HepG2 (cell line): ENCODE measurements around the gene ALKBH2.

Source experiments
- ELF3 ChIP-seq: IDR thresholded peaks from 2 replicates; pipeline ENCODE4 v1.6.1; 2016; ENCODE audit warnings: missing genetic modification reagents, missing compliant biosample characterization
- FOXK2 ChIP-seq: fragments of 450-650 bp; IDR thresholded peaks from 2 replicates; pipeline ENCODE4 v1.6.1; 2016
- KDM4B ChIP-seq: sonication (generic); formaldehyde crosslinking; IDR thresholded peaks from 2 replicates; pipeline ENCODE4 v1.4.0; 2020; ENCODE audit warnings: missing genetic modification reagents
- SMAD3 ChIP-seq: sonication (generic); formaldehyde crosslinking; IDR thresholded peaks from 2 replicates; pipeline ENCODE4 v1.4.0; 2020; ENCODE audit warnings: missing genetic modification reagents
- TBL1XR1 ChIP-seq: fragments of 150-350 bp; IDR thresholded peaks from 2 replicates; pipeline ENCODE4 v1.6.1; 2014; ENCODE audit warnings: borderline replicate concordance, low read length; ENCODE audit not compliant: partially characterized antibody
- ZHX2 ChIP-seq, 2 experiments: sonication (generic) in 1 of 2; formaldehyde crosslinking in 1 of 2; IDR thresholded peaks; 2 replicates each; pipeline versions ENCODE4 v1.6.1 to v1.9.0; 2014 to 2022; ENCODE audit warnings: antibody characterized with exemption in 1 of 2, borderline replicate concordance in 1 of 2, inconsistent platforms in 1 of 2, low read depth in 1 of 2, missing genetic modification reagents in 1 of 2
- ZNF800 ChIP-seq: sonication (generic); formaldehyde crosslinking; IDR thresholded peaks from 2 replicates; pipeline ENCODE4 v1.4.0; 2020; ENCODE audit warnings: missing genetic modification reagents
- ZSCAN29 ChIP-seq: sonication (generic); formaldehyde crosslinking; conservative IDR thresholded peaks from 2 replicates; pipeline ENCODE4 v1.4.0; 2020; ENCODE audit warnings: mild to moderate bottlenecking, missing genetic modification reagents
- TF ChIP-seq, protein P1 (sequence below), 2 experiments: sonication (generic) in 1 of 2; formaldehyde crosslinking in 1 of 2; IDR thresholded peaks; 2 replicates each; pipeline versions ENCODE4 v1.5.1 to v1.6.1; 2011 to 2020; ENCODE audit warnings: borderline replicate concordance in 1 of 2, low read depth in 1 of 2, low read length in 1 of 2, mild to moderate bottlenecking in 1 of 2, missing genetic modification reagents in 1 of 2, moderate library complexity in 1 of 2

DNA sequence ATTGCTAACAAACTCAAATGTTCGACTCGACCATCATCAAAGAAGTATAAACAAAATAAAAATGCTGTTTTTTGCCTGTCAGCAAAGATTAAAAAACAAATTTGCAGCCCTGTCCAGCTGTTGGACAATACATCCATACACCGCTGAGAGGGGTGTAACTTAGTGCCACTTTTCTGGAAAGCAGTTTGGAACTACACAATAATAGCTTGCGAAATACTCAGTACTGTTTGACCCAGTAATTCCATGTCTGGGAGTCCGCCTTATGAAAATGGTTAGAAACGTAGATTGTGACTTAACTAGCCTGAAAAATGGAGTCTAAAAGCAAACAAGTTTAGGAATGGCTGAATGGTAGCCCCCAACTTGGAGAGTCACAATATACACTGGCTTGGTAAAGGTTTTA is 34.5 kb downstream of the ALKBH2 start:
- no peak for TF ChIP-seq ZSCAN29 (CRISPR knock-in tag)
- TF ChIP-seq ZNF800 (CRISPR knock-in tag), result no peak
- no peak for TF ChIP-seq TBL1XR1
- TF ChIP-seq FOXK2, result no peak
- TF ChIP-seq ZHX2 (IDR thresholded peaks at IDR 0.05; ENCODE audit: low read depth), result no peak
- TF ChIP-seq ZHX2 (CRISPR knock-in tag; IDR thresholded peaks at IDR 0.05; ENCODE audit: borderline replicate concordance), result no peak
- TF ChIP-seq ELF3, result no peak
- TF ChIP-seq, protein P1, sequence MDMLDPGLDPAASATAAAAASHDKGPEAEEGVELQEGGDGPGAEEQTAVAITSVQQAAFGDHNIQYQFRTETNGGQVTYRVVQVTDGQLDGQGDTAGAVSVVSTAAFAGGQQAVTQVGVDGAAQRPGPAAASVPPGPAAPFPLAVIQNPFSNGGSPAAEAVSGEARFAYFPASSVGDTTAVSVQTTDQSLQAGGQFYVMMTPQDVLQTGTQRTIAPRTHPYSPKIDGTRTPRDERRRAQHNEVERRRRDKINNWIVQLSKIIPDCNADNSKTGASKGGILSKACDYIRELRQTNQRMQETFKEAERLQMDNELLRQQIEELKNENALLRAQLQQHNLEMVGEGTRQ (IDR thresholded peaks at IDR 0.05; ENCODE audit: low read depth, low read length), result no peak
- TF ChIP-seq, protein P1 (CRISPR knock-in tag; IDR thresholded peaks at IDR 0.05; ENCODE audit: borderline replicate concordance), result no peak
- no peak for TF ChIP-seq SMAD3 (CRISPR knock-in tag)
- TF ChIP-seq KDM4B (CRISPR knock-in tag), result no peak
